GM23248 (cell line): ENCODE measurements around the gene PITPNB.

Experiments
- EZH2 ChIP-seq: fragments of 200-600 bp; sonication (generic); IDR thresholded peaks from 2 replicates; pipeline ENCODE4 v1.6.1; 2018; ENCODE audit warnings: antibody characterized with exemption, mild to moderate bottlenecking; ENCODE audit not compliant: insufficient read depth, poor library complexity, severe bottlenecking
- EZH2phosphoT487 ChIP-seq: fragments of 200-600 bp; sonication (generic); IDR thresholded peaks from 2 replicates; pipeline ENCODE4 v1.6.1; 2018; ENCODE audit warnings: antibody characterized with exemption, moderate library complexity, mild to moderate bottlenecking, low read depth; ENCODE audit not compliant: insufficient read depth

GRCh38 chr22:27823221-27823620, 95.8 kb downstream of the PITPNB start:
- no peak for TF ChIP-seq EZH2
- no peak for TF ChIP-seq EZH2phosphoT487
